Esophagus muscularis mucosa (tissue), 4 donors: Measurements from ENCODE around the gene GLB1L. TPM values are rescaled to one million over a fixed set of nuclear protein-coding genes. Genes with fewer than 3 reads are reported as not detected.

ENCODE experiments used
- DNase-seq: peaks from one replicate; pipeline ENCODE4 v3.0.0-alpha.2; 2017; ENCODE audit errors: extremely low spot score
- H3K27ac ChIP-seq, 4 donors: fragments of 200-600 bp; sonication (generic); replicated peaks in 1 of 4; 1 replicate in 3 of 4; 2 replicates in 1 of 4; pipeline ENCODE4 v1.5.1; 2016 to 2019; ENCODE audit warnings: mild to moderate bottlenecking in 1 of 4
- H3K27me3 ChIP-seq, 4 donors: fragments of 200-600 bp; sonication (generic); one replicate each; pipeline versions ENCODE4 v1.5.1 to v1.6.0; 2016 to 2019
- H3K36me3 ChIP-seq, 4 donors: fragments of 200-600 bp; sonication (generic); one replicate each; pipeline ENCODE4 v1.5.1; 2016 to 2019
- H3K4me1 ChIP-seq, 4 donors: fragments of 200-600 bp; sonication (generic); one replicate each; pipeline ENCODE4 v1.5.1; 2016 to 2019
- H3K4me3 ChIP-seq, 4 donors: fragments of 200-600 bp; sonication (generic); 1 replicate in 2 of 4; 2 replicates in 2 of 4; pipeline ENCODE4 v1.5.1; 2016 to 2019; ENCODE audit warnings: mild to moderate bottlenecking in 4 of 4, moderate library complexity in 1 of 4
- H3K9me3 ChIP-seq, 4 donors: fragments of 200-600 bp; sonication (generic); 1 replicate in 3 of 4; 2 replicates in 1 of 4; pipeline ENCODE4 v1.5.1; 2016 to 2019
- CTCF ChIP-seq, 3 experiments: fragments of 200-600 bp in 2 of 3; fragments of 450-650 bp in 1 of 3; sonication (generic) in 2 of 3; IDR thresholded peaks; one replicate each; pipeline ENCODE4 v1.5.1; 2017 to 2019; ENCODE audit warnings: antibody characterized with exemption in 3 of 3, mild to moderate bottlenecking in 2 of 3, moderate library complexity in 1 of 3
- EP300 ChIP-seq: sonication (generic); formaldehyde crosslinking; IDR thresholded peaks from one replicate; pipeline ENCODE4 v1.6.1; 2017; ENCODE audit warnings: antibody characterized with exemption
- POLR2A ChIP-seq: fragments of 450-650 bp; IDR thresholded peaks from one replicate; pipeline ENCODE4 v1.6.1; 2017; ENCODE audit warnings: antibody characterized with exemption, moderate library complexity, mild to moderate bottlenecking, low read depth
- POLR2AphosphoS5 ChIP-seq, 2 donors: sonication (generic); formaldehyde crosslinking; IDR thresholded peaks; one replicate each; pipeline ENCODE4 v1.6.1; 2017; ENCODE audit warnings: antibody characterized with exemption in 2 of 2
- WGBS: methylation state at CpG from one replicate; pipeline ENCODE4 v1.1.5; 2018; 5-methylcytosine and 5-hydroxymethylcytosine counted together
- intact Hi-C: fragments of 100-400 bp; cut with DNase I; formaldehyde crosslinking; loops from one replicate; pipeline ENCODE4 v1.15.1; 2023
- total RNA-seq, 4 donors: library from RNA; depleted of rRNA; stranded (reverse); fragments of >200 nt; gene quantifications; one replicate each; pipeline versions ENCODE4 v1.1.0 to v1.2.1, GENCODE V29; 2016

Gene GLB1L
- total RNA-seq, 4 donors from 2014 or later, result 3.3 to 6.4 (median 5.6) TPM

- 88% methylated on average over 2 of the region's 2 CpGs for WGBS
- Histone ChIP-seq H3K36me3 (no peaks in the 10 kb centered on the region), H3K4me3 (no peak overlapping the region), H3K27ac (no peak overlapping the region), H3K9me3 (no peaks in the 10 kb centered on the region), H3K4me1 (peaks cover 8 to 14% (median 11%) of the 10 kb centered on the region in 4 donors), H3K27me3 (no peaks in the 10 kb centered on the region)
- no peak for TF ChIP-seq POLR2A
- no peak for TF ChIP-seq CTCF (IDR thresholded peaks at IDR 0.05)
- TF ChIP-seq POLR2AphosphoS5 (IDR thresholded peaks at IDR 0.05), result no peak
- TF ChIP-seq EP300, result no peak
- no peak for DNase-seq
- intact Hi-C loops, result no loop called here
These were observed 25.8 kb upstream of the GLB1L start for GRCh38 chr2:219271021-219271420.

GRCh38 chr2:219270055-219270372 lies 24.8 kb upstream of the GLB1L start:
- no peak for DNase-seq
- Histone ChIP-seq H3K4me3 (no peak overlapping the region), H3K36me3 (no peaks in the 10 kb centered on the region), H3K27ac (no peak overlapping the region), H3K27me3 (no peaks in the 10 kb centered on the region), H3K4me1 (peaks cover 8 to 13% (median 10%) of the 10 kb centered on the region in 4 donors), H3K9me3 (no peaks in the 10 kb centered on the region)
- WGBS, result 83% methylated on average over 5 of the region's 5 CpGs
- TF ChIP-seq EP300 (no peak), POLR2AphosphoS5 (IDR thresholded peaks at IDR 0.05) (no peak), POLR2A (no peak), CTCF (IDR thresholded peaks at IDR 0.05) (no peak)
- intact Hi-C loops, result no loop called here

GRCh38 chr2:219269362-219270054 lies 24.3 kb upstream of the GLB1L start:
- H3K27ac ChIP-seq, result no peak overlapping the region
- TF ChIP-seq CTCF (IDR thresholded peaks at IDR 0.05) (no peak), POLR2AphosphoS5 (IDR thresholded peaks at IDR 0.05) (no peak), EP300 (no peak), POLR2A (no peak)
- H3K27me3 ChIP-seq, result no peaks in the 10 kb centered on the region
- H3K36me3 ChIP-seq, result no peaks in the 10 kb centered on the region
- no peaks in the 10 kb centered on the region for H3K9me3 ChIP-seq
- no peak for DNase-seq
- no peak overlapping the region for H3K4me3 ChIP-seq
- 55% methylated on average over 6 of the region's 8 CpGs for WGBS
- intact Hi-C loops, result no loop called here
- peaks cover 8 to 9% (median 8%) of the 10 kb centered on the region in 4 donors for H3K4me1 ChIP-seq

GRCh38 chr2:219268294-219268693 lies 23.1 kb upstream of the GLB1L start:
- no peaks in the 10 kb centered on the region for H3K27me3 ChIP-seq
- H3K36me3 ChIP-seq, result no peaks in the 10 kb centered on the region
- 90% methylated on average over 2 of the region's 2 CpGs for WGBS
- TF ChIP-seq POLR2AphosphoS5 (IDR thresholded peaks at IDR 0.05) (no peak), POLR2A (no peak), CTCF (IDR thresholded peaks at IDR 0.05) (no peak), EP300 (no peak)
- H3K4me1 ChIP-seq, result no peaks in the 10 kb centered on the region
- H3K9me3 ChIP-seq, result no peaks in the 10 kb centered on the region
- no peak overlapping the region for H3K4me3 ChIP-seq
- no peak overlapping the region for H3K27ac ChIP-seq
- DNase-seq, result no peak
- intact Hi-C loops, result no loop called here

GRCh38 chr2:219266886-219267285 lies 21.6 kb upstream of the GLB1L start:
- no peak for DNase-seq
- Histone ChIP-seq H3K36me3 (no peaks in the 10 kb centered on the region), H3K9me3 (no peaks in the 10 kb centered on the region), H3K4me1 (no peaks in the 10 kb centered on the region), H3K27ac (no peak overlapping the region), H3K4me3 (no peak overlapping the region), H3K27me3 (peaks cover 0 to 5% (median 0%) of the 10 kb centered on the region in 4 donors)
- WGBS, result 100% methylated on average over 1 of the region's 1 CpG
- TF ChIP-seq CTCF (IDR thresholded peaks at IDR 0.05), result no peak
- TF ChIP-seq EP300, result no peak
- TF ChIP-seq POLR2AphosphoS5 (IDR thresholded peaks at IDR 0.05), result no peak
- no peak for TF ChIP-seq POLR2A
- intact Hi-C loops, result no loop called here
